ENCODE measurements around the gene PIGW.

Gene PIGW

GRCh38 chr17:36514856-36515255, 19.9 kb upstream of the PIGW start:
- TF ChIP-seq POLR2AphosphoS5 (IDR thresholded peaks at IDR 0.05; ENCODE audit: low read depth) = no peak
- TF ChIP-seq GABPA (IDR thresholded peaks at IDR 0.05; ENCODE audit: low read depth) = no peak
- TF ChIP-seq SPI1 (IDR thresholded peaks at IDR 0.05; ENCODE audit: borderline replicate concordance, low read depth) = no peak
- no peak for TF ChIP-seq REST (IDR thresholded peaks at IDR 0.05; ENCODE audit: insufficient replicate concordance, low read depth)
- TF ChIP-seq CTCF (IDR thresholded peaks at IDR 0.05; ENCODE audit: insufficient read depth, low read length) = no peak
- DNase-seq (ENCODE audit: low read depth in 1 of 2, low spot score in 1 of 2) = no peak
- H3K27ac ChIP-seq (replicated peaks) = no peak overlapping the region

GRCh38 chr17:36515837-36516236, 18.9 kb upstream of the PIGW start:
- no peak for TF ChIP-seq POLR2AphosphoS5 (IDR thresholded peaks at IDR 0.05; ENCODE audit: low read depth)
- TF ChIP-seq SPI1 (IDR thresholded peaks at IDR 0.05; ENCODE audit: borderline replicate concordance, low read depth) = no peak
- no peak for TF ChIP-seq CTCF (IDR thresholded peaks at IDR 0.05; ENCODE audit: insufficient read depth, low read length)
- TF ChIP-seq REST (IDR thresholded peaks at IDR 0.05; ENCODE audit: insufficient replicate concordance, low read depth) = no peak
- TF ChIP-seq GABPA (IDR thresholded peaks at IDR 0.05; ENCODE audit: low read depth) = no peak
- DNase-seq (ENCODE audit: low read depth in 1 of 2, low spot score in 1 of 2) = no peak
- Histone ChIP-seq H3K27ac (replicated peaks) (no peak overlapping the region), H3K27me3 (ENCODE audit: insufficient read depth, poor library complexity, severe bottlenecking) (no peaks in the 10 kb centered on the region), H3K4me3 (replicated peaks; ENCODE audit: insufficient read depth, low read length) (no peak overlapping the region)

More at GRCh38 chr17:36514856-36515255, 19.9 kb upstream of the PIGW start:
- H3K27me3 ChIP-seq (ENCODE audit: insufficient read depth, poor library complexity, severe bottlenecking) = no peaks in the 10 kb centered on the region
- no peak overlapping the region for H3K4me3 ChIP-seq (replicated peaks; ENCODE audit: insufficient read depth, low read length)

GRCh38 chr17:36523113-36523512, 11.7 kb upstream of the PIGW start:
- TF ChIP-seq SPI1 (IDR thresholded peaks at IDR 0.05; ENCODE audit: borderline replicate concordance, low read depth) (no peak), REST (IDR thresholded peaks at IDR 0.05; ENCODE audit: insufficient replicate concordance, low read depth) (no peak), POLR2AphosphoS5 (IDR thresholded peaks at IDR 0.05; ENCODE audit: low read depth) (no peak), GABPA (IDR thresholded peaks at IDR 0.05; ENCODE audit: low read depth) (no peak), CTCF (IDR thresholded peaks at IDR 0.05; ENCODE audit: insufficient read depth, low read length) (no peak)
- no peak overlapping the region for H3K27ac ChIP-seq (replicated peaks)
- no peak overlapping the region for H3K4me3 ChIP-seq (replicated peaks; ENCODE audit: insufficient read depth, low read length)
- H3K27me3 ChIP-seq (ENCODE audit: insufficient read depth, poor library complexity, severe bottlenecking) = no peaks in the 10 kb centered on the region
- DNase-seq (ENCODE audit: low read depth in 1 of 2, low spot score in 1 of 2) = no peak
